ENCODE data around the gene CCDC81.
"Not testable (repeated sequence)": the region's sequence is repeated elsewhere in the genome, so short reads cannot be mapped to it uniquely, and the experiment has no call there.

Gene CCDC81

GRCh38 chr11:86388198-86388597 is 13.5 kb downstream of the CCDC81 start:
- DNase-seq, result no peak

GRCh38 chr11:86390487-86390886 is 15.8 kb downstream of the CCDC81 start:
- no peak for DNase-seq

- DNase-seq, result no peak
Observed at GRCh38 chr11:86395061-86395551, 20.4 kb downstream of the CCDC81 start.

GRCh38 chr11:86396396-86396795 is 21.7 kb downstream of the CCDC81 start:
- no peak for DNase-seq

- DNase-seq, result no peak
Observed at GRCh38 chr11:86397351-86397750, 22.7 kb downstream of the CCDC81 start.

- DNase-seq, result no peak
Observed at GRCh38 chr11:86398106-86398505, 23.4 kb downstream of the CCDC81 start.

GRCh38 chr11:86403458-86403857 is 28.8 kb downstream of the CCDC81 start:
- no peak for DNase-seq

GRCh38 chr11:86408845-86409244 is 34.2 kb downstream of the CCDC81 start:
- no peak for DNase-seq

- DNase-seq, result no peak
Observed at GRCh38 chr11:86414032-86414431, 39.3 kb downstream of the CCDC81 start.

GRCh38 chr11:86415026-86415425 is 40.3 kb downstream of the CCDC81 start:
- no peak for DNase-seq

GRCh38 chr11:86416494-86416893 is 41.8 kb downstream of the CCDC81 start:
- DNase-seq, result no peak

GRCh38 chr11:86416951-86417350 is 42.3 kb downstream of the CCDC81 start:
- not testable (repeated sequence) for DNase-seq

- DNase-seq, result no peak
Observed at GRCh38 chr11:86418106-86418505, 43.4 kb downstream of the CCDC81 start.

- DNase-seq, result no peak
Observed at GRCh38 chr11:86418513-86418912, 43.8 kb downstream of the CCDC81 start.

- no peak for DNase-seq
Observed at GRCh38 chr11:86418917-86419316, 44.2 kb downstream of the CCDC81 start.

GRCh38 chr11:86421946-86422345 is 47.3 kb downstream of the CCDC81 start:
- no peak for DNase-seq

- no peak for DNase-seq
Observed at GRCh38 chr11:86422371-86422770, 47.7 kb downstream of the CCDC81 start.

- not testable (repeated sequence) for DNase-seq
Observed at GRCh38 chr11:86423488-86423887, 48.8 kb downstream of the CCDC81 start.

- no peak for DNase-seq
Observed at GRCh38 chr11:86427441-86427840, 52.8 kb downstream of the CCDC81 start.

- no peak for DNase-seq
Observed at GRCh38 chr11:86431258-86431657, 56.6 kb downstream of the CCDC81 start.

- DNase-seq, result not testable (repeated sequence)
Observed at GRCh38 chr11:86433361-86434095, 58.8 kb downstream of the CCDC81 start.

GRCh38 chr11:86435711-86436110 is 61.0 kb downstream of the CCDC81 start:
- no peak for DNase-seq

- no peak for DNase-seq
Observed at GRCh38 chr11:86438685-86439084, 64.0 kb downstream of the CCDC81 start.

GRCh38 chr11:86440305-86440716 is 65.6 kb downstream of the CCDC81 start:
- DNase-seq, result no peak

- DNase-seq, result no peak
Observed at GRCh38 chr11:86440843-86441242, 66.2 kb downstream of the CCDC81 start.

All from amniotic stem cell (primary cell).